GM15510 (cell line): Measurements from ENCODE around the gene BRINP1.

Experiments used
- POLR2A ChIP-seq: IDR thresholded peaks from 3 replicates; pipeline ENCODE4 v1.6.1; 2011; ENCODE audit warnings: borderline replicate concordance; ENCODE audit not compliant: insufficient read length; ENCODE audit errors: extremely low read depth

BRINP1 gene

GRCh38 chr9:119368681-119369581 is at the start of gene BRINP1:
Gene BRINP1 (minus strand): TSS chr9:119369435. CDS start chr9:119313355, 56,080 bp downstream.
- TF ChIP-seq POLR2A: no peak

- TF ChIP-seq POLR2A: no peak
Measured at GRCh38 chr9:119418721-119419120, 49.5 kb upstream of the BRINP1 start.

GRCh38 chr9:119416793-119417192 is 47.6 kb upstream of the BRINP1 start:
- no peak for TF ChIP-seq POLR2A

GRCh38 chr9:119412399-119412798 is 43.2 kb upstream of the BRINP1 start:
- TF ChIP-seq POLR2A: no peak

- no peak for TF ChIP-seq POLR2A
Measured at GRCh38 chr9:119409552-119409951, 40.3 kb upstream of the BRINP1 start.

- TF ChIP-seq POLR2A: no peak
Measured at GRCh38 chr9:119400606-119401005, 31.4 kb upstream of the BRINP1 start.

GRCh38 chr9:119398350-119398749 is 29.1 kb upstream of the BRINP1 start:
- no peak for TF ChIP-seq POLR2A

- TF ChIP-seq POLR2A: no peak
Measured at GRCh38 chr9:119391878-119392277, 22.6 kb upstream of the BRINP1 start.

GRCh38 chr9:119375892-119376291 is 6.7 kb upstream of the BRINP1 start:
- no peak for TF ChIP-seq POLR2A

- TF ChIP-seq POLR2A: no peak
Measured at GRCh38 chr9:119372951-119373350, 3.7 kb upstream of the BRINP1 start.

- TF ChIP-seq POLR2A: no peak
Measured at GRCh38 chr9:119370816-119371215, 1.6 kb upstream of the BRINP1 start.

- no peak for TF ChIP-seq POLR2A
Measured at GRCh38 chr9:119369680-119370366, 588 bp upstream of the BRINP1 start.

- TF ChIP-seq POLR2A: no peak
Measured at GRCh38 chr9:119368179-119368578, 1.1 kb downstream of the BRINP1 start.

- no peak for TF ChIP-seq POLR2A
Measured at GRCh38 chr9:119367683-119368075, 1.6 kb downstream of the BRINP1 start.

- no peak for TF ChIP-seq POLR2A
Measured at GRCh38 chr9:119366909-119367682, 2.1 kb downstream of the BRINP1 start.
